Cardiac septum (tissue), 1 donor: ENCODE measurements around the gene TTC39C. TPM values are rescaled to one million over a fixed set of nuclear protein-coding genes. Genes with fewer than 3 reads are reported as not detected.
"Not testable (repeated sequence)": the region's sequence is repeated elsewhere in the genome, so short reads cannot be mapped to it uniquely, and the experiment has no call there.

Source experiments
- DNase-seq: peaks from one replicate; pipeline ENCODE4 v3.0.0-alpha.2; 2020; ENCODE audit warnings: low spot score
- intact Hi-C: fragments of 100-400 bp; cut with DNase I; formaldehyde crosslinking; loops from one replicate; pipeline ENCODE4 v1.14.0; 2022
- total RNA-seq: library from RNA; stranded (reverse); fragmentation: NEBNext Ultra II Directional; extraction: Animal tissue kit (Norgen Biotek cat#: 25700); gene quantifications from one replicate; pipeline ENCODE4 v1.2.1, GENCODE V29; 2021
- donor health status: DM: no; HTN: no; CAD: no.

TTC39C gene
- total RNA-seq, 1 donor from 2014 or later, result 9.2 TPM

GRCh38 chr18:24112874-24113615, 98.5 kb downstream of the TTC39C start:
- intact Hi-C loops, result loop anchor here (10.0 kb wide), 2 partner anchors 188 to 488 kb away; no protein-coding TSS in a partner anchor
- no peak for DNase-seq

DNA sequence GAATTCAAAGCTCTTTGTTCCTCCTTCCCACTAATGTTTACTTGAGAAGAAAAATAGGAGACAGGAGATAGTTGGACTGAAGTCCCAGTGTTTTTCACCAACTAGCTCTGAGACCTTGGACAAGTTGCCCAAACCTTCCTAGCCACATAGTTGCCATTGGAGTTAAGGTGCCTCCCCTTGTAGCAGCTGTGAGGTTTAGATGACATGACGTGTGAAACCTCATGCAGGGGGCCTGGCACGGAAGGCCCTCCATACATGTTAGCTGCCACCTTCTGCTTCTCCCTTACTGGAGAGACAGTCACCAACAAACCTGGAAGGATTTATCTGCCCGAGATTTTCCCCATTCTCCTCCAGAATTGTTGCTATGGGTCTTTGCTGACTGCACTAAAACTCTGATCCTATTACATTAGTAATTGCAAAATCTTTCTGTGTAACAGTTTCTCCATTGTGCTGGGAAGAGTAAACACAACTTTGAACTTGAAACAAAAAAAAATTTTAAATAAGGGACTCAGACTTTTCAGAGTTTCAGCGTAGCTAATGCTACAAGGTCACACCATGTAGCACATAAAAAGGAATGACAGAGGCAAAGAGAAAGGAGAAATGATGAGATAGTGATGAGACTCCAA, 100.5 kb downstream of the TTC39C start:
- no peak for DNase-seq
- intact Hi-C loops, result loop anchor here (5.0 to 10.0 kb wide), 4 partner anchors 153 to 490 kb away; no protein-coding TSS in a partner anchor

- DNase-seq, result no peak
- intact Hi-C loops, result loop anchor here (5.0 to 10.0 kb wide), 4 partner anchors 153 to 491 kb away; no protein-coding TSS in a partner anchor
Observed at GRCh38 chr18:24115628-24116027, 101.1 kb downstream of the TTC39C start.

- intact Hi-C loops, result loop anchor here (5.0 to 10.0 kb wide), 4 partner anchors 157 to 494 kb away; no protein-coding TSS in a partner anchor
- DNase-seq, result no peak
Observed at GRCh38 chr18:24118750-24119577, 104.4 kb downstream of the TTC39C start.

DNA sequence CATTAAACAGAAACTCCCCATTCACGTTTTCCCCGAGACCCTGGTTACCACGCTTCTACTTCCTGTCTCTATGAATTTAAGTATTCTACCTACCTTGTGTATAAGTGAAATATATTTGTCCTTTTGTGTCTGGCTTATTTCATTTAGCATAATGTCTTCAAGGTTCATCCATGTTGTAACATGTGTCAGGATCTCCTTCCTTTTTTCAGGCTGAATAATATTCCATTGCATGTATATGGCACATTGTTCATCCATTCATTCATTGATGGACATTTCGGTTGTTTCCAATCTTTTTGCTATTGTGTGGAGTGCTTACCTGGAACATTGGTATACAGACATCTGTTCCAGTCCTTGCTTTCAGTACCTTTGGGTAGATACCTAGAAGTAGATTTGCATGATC, 106.1 kb downstream of the TTC39C start:
- intact Hi-C loops, result no loop called here

GRCh38 chr18:24121625-24122024, 107.1 kb downstream of the TTC39C start:
- no peak for DNase-seq
- intact Hi-C loops, result no loop called here

More for the DNA sequence above, 106.1 kb downstream of the TTC39C start:
- no peak for DNase-seq

DNA sequence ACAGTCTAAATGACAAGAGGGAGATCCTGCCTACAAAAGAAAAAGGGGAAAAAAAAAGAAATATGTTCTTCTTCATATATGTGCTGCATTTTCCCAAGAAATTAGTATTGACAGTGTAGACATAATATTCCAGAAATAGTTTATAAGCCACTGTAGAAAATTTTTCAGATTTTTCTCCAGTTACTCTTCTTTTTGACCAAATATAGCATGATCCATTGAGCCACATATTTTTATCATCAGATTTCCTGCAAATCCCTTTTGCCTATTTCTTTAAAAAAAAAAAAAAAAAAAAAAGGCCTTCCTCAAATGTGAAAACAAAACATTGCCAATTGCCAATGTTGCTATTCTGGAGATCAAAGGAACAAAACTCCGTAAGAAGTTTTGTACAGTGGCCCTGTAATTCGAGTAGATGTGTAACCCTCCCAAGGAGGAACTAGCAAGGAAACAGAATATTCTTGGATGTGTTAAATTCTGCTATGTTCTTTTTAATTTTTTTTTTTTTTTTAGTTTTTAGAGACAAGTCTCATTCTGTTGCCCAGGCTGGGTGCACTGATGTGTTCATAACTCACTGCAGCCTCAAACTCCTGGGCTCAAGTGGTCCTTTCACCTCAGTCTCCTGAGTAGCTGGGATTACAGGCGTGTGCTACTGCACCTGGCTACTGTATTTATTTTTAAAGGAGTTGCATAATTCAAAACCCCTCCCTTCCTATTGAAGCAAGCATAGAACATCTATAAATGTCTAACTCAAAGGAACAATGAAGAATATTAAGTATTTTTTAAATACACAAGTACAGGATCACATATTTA, 111.8 kb downstream of the TTC39C start:
- intact Hi-C loops, result no loop called here

DNA sequence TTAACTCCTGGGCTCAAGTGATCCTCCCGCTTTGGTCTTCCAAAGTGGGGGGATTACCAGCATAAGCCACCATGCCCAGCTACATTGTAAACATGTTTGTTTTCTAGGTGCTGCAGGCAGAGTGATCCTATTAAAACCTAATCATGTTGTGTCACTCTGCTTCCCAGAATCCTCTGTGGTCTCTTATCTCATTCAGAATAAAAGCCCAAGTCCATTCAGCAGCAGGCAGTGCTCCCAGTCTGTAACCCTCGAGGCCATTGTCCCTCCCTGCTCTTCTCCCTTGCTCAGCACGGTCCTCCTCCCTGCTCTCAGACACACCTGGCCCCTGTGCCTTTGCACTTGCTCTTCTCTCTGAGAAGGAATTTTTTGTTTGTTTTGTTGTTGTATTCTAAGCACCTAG, 113.2 kb downstream of the TTC39C start:
- intact Hi-C loops, result no loop called here
- DNase-seq, result no peak

More for the DNA sequence above, 111.8 kb downstream of the TTC39C start:
- DNase-seq, result no peak

GRCh38 chr18:24128700-24129099, 114.1 kb downstream of the TTC39C start:
- intact Hi-C loops, result no loop called here
- DNase-seq, result no peak

DNA sequence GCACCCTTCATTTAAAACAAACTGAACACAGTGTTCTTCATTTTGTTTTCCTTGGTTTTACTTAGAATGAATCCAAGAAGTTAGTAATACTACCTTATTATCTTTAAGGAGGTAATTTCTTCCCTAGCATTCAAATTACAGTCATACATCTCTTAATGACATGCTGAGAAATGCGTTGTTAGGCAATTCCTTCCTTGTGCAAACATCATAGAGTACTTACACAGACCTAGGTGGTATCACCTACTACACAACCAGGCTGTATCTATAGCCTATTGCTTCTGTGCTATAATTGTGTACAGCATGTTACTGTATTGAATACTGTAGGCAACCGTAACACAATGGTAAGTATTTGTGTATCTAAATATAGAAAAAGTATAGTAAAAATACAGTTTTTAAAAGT, 115.9 kb downstream of the TTC39C start:
- intact Hi-C loops, result no loop called here
- no peak for DNase-seq

DNA sequence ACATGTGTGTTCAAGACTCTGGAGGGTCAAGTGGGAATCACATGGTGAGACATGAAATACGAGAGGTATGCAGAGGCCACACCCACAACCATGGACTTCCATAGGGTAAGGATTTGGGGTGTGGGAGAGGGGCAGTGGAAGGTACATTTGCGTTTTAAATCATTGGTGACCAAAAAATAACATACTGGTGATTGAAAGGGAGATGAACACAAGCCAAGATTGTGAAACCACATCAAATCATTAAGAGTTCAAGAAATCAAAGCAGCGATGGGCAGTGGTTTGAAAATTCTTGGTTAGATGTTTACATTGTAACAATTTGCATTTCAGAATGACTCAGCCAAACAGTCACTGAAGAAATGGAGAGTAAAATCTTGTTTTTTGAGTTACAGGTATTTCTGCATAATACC, 122.4 kb downstream of the TTC39C start:
- intact Hi-C loops, result no loop called here
- no peak for DNase-seq

GRCh38 chr18:24138409-24138788, 123.8 kb downstream of the TTC39C start:
- intact Hi-C loops, result no loop called here
- no peak for DNase-seq

GRCh38 chr18:24138789-24139616, 124.4 kb downstream of the TTC39C start, which contains the start of gene CABYR:
Gene CABYR, plus strand, starts transcription at chr18:24139062. Its CDS starts 4,053 bp downstream, at chr18:24143115.
- intact Hi-C loops, result no loop called here
- peak; percentile 83 for DNase-seq

- no peak for DNase-seq
- intact Hi-C loops, result no loop called here
Observed at GRCh38 chr18:24140697-24141096, 126.1 kb downstream of the TTC39C start.

- no peak for DNase-seq
- intact Hi-C loops, result no loop called here
Observed at GRCh38 chr18:24142376-24142775, 127.8 kb downstream of the TTC39C start.

DNA sequence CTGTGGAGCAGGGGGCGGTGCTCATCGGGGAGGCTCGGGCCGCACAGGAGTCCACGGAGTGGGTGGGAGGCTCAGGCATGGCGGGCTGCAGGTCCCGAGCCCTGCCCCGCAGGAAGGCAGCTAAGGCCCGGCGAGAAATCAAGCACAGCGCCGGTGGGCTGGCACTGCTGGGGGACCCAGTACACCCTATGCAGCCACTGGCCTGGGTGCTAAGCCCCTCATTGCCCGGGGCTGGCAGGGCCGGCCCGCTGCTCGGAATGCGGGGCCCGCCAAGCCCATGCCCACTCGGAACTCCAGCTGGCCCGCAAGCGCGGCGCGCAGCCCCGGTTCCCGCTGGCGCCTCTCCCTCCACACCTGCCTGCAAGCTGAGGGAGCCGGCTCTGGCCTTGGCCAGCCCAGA, 135.0 kb downstream of the TTC39C start:
- intact Hi-C loops, DNase-seq: not testable (repeated sequence)

GRCh38 chr18:24153397-24153796, 138.8 kb downstream of the TTC39C start:
- intact Hi-C loops, result no loop called here
- no peak for DNase-seq

GRCh38 chr18:24157855-24158254, 143.3 kb downstream of the TTC39C start:
- intact Hi-C loops, result no loop called here
- DNase-seq, result no peak
